SK-N-SH treated with all-trans-retinoic acid at 6 μM for 48 hours (cell line): ENCODE data around the gene LCN9.

ENCODE experiments used
- RARB ChIP-seq: fragments of 250-450 bp; sonication (Bioruptor Pico); IDR thresholded peaks from 2 replicates; pipeline ENCODE4 v1.8.0; 2021; ENCODE audit warnings: mild to moderate bottlenecking, moderate library complexity
- TCF4 ChIP-seq: fragments of 250-450 bp; sonication (Bioruptor Pico); IDR thresholded peaks from 2 replicates; pipeline ENCODE4 v1.8.0; 2021; ENCODE audit warnings: mild to moderate bottlenecking, moderate library complexity, borderline replicate concordance
- TSHZ2 ChIP-seq: fragments of 250-450 bp; sonication (Bioruptor Pico); IDR thresholded peaks from 2 replicates; pipeline ENCODE4 v1.5.0; 2020; ENCODE audit warnings: mild to moderate bottlenecking, moderate library complexity
- ZFP30 ChIP-seq: fragments of 450-650 bp; formaldehyde crosslinking; IDR thresholded peaks from 2 replicates; pipeline ENCODE4 v1.5.0; 2022; ENCODE audit warnings: mild to moderate bottlenecking, moderate library complexity
- TF ChIP-seq, protein P1 (sequence below): fragments of 250-450 bp; sonication (Bioruptor Pico); IDR thresholded peaks from 2 replicates; pipeline ENCODE4 v1.8.0; 2020; ENCODE audit warnings: mild to moderate bottlenecking, moderate library complexity, borderline replicate concordance

DNA sequence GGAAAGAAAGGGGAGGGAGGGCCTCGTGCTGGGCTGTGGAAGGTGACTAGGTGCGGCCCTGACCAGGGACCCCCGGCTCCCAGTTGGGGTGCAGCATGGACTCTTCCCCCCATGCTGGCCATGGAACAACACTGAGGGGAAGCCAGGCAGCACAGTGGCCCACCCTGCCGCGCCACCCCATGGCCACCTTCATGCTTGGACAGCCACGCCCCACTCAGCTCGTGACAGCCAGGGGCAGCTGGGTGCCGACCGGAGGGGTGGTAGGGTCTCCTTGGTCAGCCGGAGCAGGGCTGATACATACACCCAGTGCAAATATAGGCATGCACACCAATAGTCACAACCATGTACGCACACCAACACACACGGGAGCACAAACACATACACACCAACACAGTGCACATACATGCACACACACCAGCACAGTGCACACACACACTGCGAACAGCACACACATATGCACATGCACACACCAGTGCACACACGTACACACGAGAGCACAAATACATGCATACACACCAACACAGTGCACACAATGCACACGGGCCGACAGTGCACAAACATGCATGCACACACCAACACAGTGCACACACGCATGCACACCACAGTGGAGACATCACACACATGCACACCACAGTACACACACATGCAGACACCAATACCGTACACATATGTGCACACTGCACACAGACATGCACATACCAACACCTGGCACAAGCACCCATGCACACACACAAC is 27.9 kb downstream of the LCN9 start:
- TF ChIP-seq RARB (CRISPR knock-in tag) (no peak), ZFP30 (CRISPR knock-in tag) (no peak), TSHZ2 (CRISPR knock-in tag) (no peak), TCF4 (CRISPR knock-in tag) (no peak)
- TF ChIP-seq, protein P1, sequence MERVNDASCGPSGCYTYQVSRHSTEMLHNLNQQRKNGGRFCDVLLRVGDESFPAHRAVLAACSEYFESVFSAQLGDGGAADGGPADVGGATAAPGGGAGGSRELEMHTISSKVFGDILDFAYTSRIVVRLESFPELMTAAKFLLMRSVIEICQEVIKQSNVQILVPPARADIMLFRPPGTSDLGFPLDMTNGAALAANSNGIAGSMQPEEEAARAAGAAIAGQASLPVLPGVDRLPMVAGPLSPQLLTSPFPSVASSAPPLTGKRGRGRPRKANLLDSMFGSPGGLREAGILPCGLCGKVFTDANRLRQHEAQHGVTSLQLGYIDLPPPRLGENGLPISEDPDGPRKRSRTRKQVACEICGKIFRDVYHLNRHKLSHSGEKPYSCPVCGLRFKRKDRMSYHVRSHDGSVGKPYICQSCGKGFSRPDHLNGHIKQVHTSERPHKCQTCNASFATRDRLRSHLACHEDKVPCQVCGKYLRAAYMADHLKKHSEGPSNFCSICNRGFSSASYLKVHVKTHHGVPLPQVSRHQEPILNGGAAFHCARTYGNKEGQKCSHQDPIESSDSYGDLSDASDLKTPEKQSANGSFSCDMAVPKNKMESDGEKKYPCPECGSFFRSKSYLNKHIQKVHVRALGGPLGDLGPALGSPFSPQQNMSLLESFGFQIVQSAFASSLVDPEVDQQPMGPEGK, result no peak
